ENCODE results near the gene SPRR2G. TPM values are rescaled to one million over a fixed set of nuclear protein-coding genes. Genes with fewer than 3 reads are reported as not detected.
"Not testable (repeated sequence)": the region's sequence is repeated elsewhere in the genome, so short reads cannot be mapped to it uniquely, and the experiment has no call there.

SPRR2G gene
- total RNA-seq, 4 donors from 2014 or later: not detected

- H3K4me3 ChIP-seq: no peak overlapping the region
Observed at GRCh38 chr1:153190373-153190772, 39.7 kb upstream of the SPRR2G start.

GRCh38 chr1:153188301-153188700 is 37.6 kb upstream of the SPRR2G start:
- H3K36me3 ChIP-seq; in situ Hi-C loops (cut with MboI; ENCODE audit: low pct_ligation_motif_present in 1 of 4, low pct_unique_long_range_greater_than_20kb in 1 of 4, low sequenced_read_pairs in 3 of 4); H3K9me3 ChIP-seq; H3K27me3 ChIP-seq; H3K4me1 ChIP-seq; H3K27ac ChIP-seq; DNase-seq; H3K4me3 ChIP-seq; intact Hi-C loops (cut with DNase I; ENCODE audit: low total_unique reads): not testable (repeated sequence)
- 73% methylated on average over 4 of the region's 4 CpGs; no CpG with 5 or more reads in 1 of the 2 donors for whole genome bisulfite sequencing, 2 donors (ENCODE audit: low coverage in 1 of 2)

More at GRCh38 chr1:153190373-153190772, 39.7 kb upstream of the SPRR2G start:
- TF ChIP-seq, protein P1, sequence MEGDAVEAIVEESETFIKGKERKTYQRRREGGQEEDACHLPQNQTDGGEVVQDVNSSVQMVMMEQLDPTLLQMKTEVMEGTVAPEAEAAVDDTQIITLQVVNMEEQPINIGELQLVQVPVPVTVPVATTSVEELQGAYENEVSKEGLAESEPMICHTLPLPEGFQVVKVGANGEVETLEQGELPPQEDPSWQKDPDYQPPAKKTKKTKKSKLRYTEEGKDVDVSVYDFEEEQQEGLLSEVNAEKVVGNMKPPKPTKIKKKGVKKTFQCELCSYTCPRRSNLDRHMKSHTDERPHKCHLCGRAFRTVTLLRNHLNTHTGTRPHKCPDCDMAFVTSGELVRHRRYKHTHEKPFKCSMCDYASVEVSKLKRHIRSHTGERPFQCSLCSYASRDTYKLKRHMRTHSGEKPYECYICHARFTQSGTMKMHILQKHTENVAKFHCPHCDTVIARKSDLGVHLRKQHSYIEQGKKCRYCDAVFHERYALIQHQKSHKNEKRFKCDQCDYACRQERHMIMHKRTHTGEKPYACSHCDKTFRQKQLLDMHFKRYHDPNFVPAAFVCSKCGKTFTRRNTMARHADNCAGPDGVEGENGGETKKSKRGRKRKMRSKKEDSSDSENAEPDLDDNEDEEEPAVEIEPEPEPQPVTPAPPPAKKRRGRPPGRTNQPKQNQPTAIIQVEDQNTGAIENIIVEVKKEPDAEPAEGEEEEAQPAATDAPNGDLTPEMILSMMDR (IDR thresholded peaks at IDR 0.05): no peak
- TF ChIP-seq EP300 (IDR thresholded peaks at IDR 0.05; ENCODE audit: low read depth) (no peak), POLR2A (IDR thresholded peaks at IDR 0.05) (no peak), POLR2AphosphoS5 (IDR thresholded peaks at IDR 0.05) (no peak)
- WGBS, 2 donors (ENCODE audit: low coverage in 1 of 2): 16 to 17% methylated on average over 2 to 3 of the region's 3 CpGs
- Histone ChIP-seq H3K27ac (no peak overlapping the region), H3K36me3 (no peaks in the 10 kb centered on the region), H3K9me3 (no peaks in the 10 kb centered on the region), H3K4me1 (no peaks in the 10 kb centered on the region), H3K27me3 (no peaks in the 10 kb centered on the region)
- no peak for DNase-seq
- intact Hi-C loops (cut with DNase I; ENCODE audit: low total_unique reads) (no loop called here), in situ Hi-C loops (cut with MboI; ENCODE audit: low pct_ligation_motif_present in 1 of 4, low pct_unique_long_range_greater_than_20kb in 1 of 4, low sequenced_read_pairs in 3 of 4) (no loop called here)

- in situ Hi-C loops (cut with MboI; ENCODE audit: low pct_ligation_motif_present in 1 of 4, low pct_unique_long_range_greater_than_20kb in 1 of 4, low sequenced_read_pairs in 3 of 4): no loop called here
- WGBS, 2 donors (ENCODE audit: low coverage in 1 of 2): 63 to 79% methylated on average over 4 of the region's 4 CpGs
- Histone ChIP-seq H3K4me3 (no peak overlapping the region), H3K27ac (no peak overlapping the region), H3K36me3 (no peaks in the 10 kb centered on the region), H3K27me3 (no peaks in the 10 kb centered on the region), H3K9me3 (no peaks in the 10 kb centered on the region), H3K4me1 (no peaks in the 10 kb centered on the region)
- no peak for DNase-seq
- intact Hi-C loops (cut with DNase I; ENCODE audit: low total_unique reads): no loop called here
- TF ChIP-seq, protein P1 (IDR thresholded peaks at IDR 0.05): no peak
- TF ChIP-seq EP300 (IDR thresholded peaks at IDR 0.05; ENCODE audit: low read depth) (no peak), POLR2AphosphoS5 (IDR thresholded peaks at IDR 0.05) (no peak), POLR2A (IDR thresholded peaks at IDR 0.05) (no peak)
Observed at GRCh38 chr1:153180556-153180955, 29.9 kb upstream of the SPRR2G start.

DNA sequence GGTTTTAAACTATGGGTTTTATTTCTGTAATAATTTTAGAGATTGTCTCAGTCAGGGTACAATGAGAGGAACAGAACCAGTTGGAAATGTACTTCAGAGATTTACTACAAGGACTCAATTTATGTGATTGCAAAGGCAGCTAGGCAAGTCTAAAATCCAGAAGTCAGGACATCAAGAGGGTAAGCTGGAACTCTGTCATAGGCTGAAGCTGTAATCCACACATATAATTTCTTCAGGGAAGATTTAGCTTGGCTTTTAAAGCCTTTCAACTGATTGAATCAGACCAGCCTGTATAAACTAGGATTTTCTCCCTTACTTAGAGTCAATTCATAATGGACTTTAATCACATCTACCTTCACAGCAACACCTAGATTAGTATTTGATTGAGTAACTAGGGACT is 28.2 kb upstream of the SPRR2G start:
- H3K4me1 ChIP-seq: no peaks in the 10 kb centered on the region
- no peaks in the 10 kb centered on the region for H3K9me3 ChIP-seq
- TF ChIP-seq POLR2A (IDR thresholded peaks at IDR 0.05) (no peak), EP300 (IDR thresholded peaks at IDR 0.05; ENCODE audit: low read depth) (no peak), POLR2AphosphoS5 (IDR thresholded peaks at IDR 0.05) (no peak)
- intact Hi-C loops (cut with DNase I; ENCODE audit: low total_unique reads) (no loop called here), in situ Hi-C loops (cut with MboI; ENCODE audit: low pct_ligation_motif_present in 1 of 4, low pct_unique_long_range_greater_than_20kb in 1 of 4, low sequenced_read_pairs in 3 of 4) (no loop called here)
- no peak overlapping the region for H3K4me3 ChIP-seq
- H3K36me3 ChIP-seq: no peaks in the 10 kb centered on the region
- no peak overlapping the region for H3K27ac ChIP-seq
- no peak for DNase-seq
- H3K27me3 ChIP-seq: no peaks in the 10 kb centered on the region

GRCh38 chr1:153174624-153175023 is 23.9 kb upstream of the SPRR2G start:
- intact Hi-C loops (cut with DNase I; ENCODE audit: low total_unique reads): no loop called here
- DNase-seq: no peak
- Histone ChIP-seq H3K27me3 (no peaks in the 10 kb centered on the region), H3K27ac (no peak overlapping the region), H3K9me3 (no peaks in the 10 kb centered on the region), H3K4me3 (no peak overlapping the region), H3K36me3 (no peaks in the 10 kb centered on the region), H3K4me1 (no peaks in the 10 kb centered on the region)
- TF ChIP-seq, protein P1 (IDR thresholded peaks at IDR 0.05): no peak
- TF ChIP-seq EP300 (IDR thresholded peaks at IDR 0.05; ENCODE audit: low read depth) (no peak), POLR2AphosphoS5 (IDR thresholded peaks at IDR 0.05) (no peak), POLR2A (IDR thresholded peaks at IDR 0.05) (no peak)
- in situ Hi-C loops (cut with MboI; ENCODE audit: low pct_ligation_motif_present in 1 of 4, low pct_unique_long_range_greater_than_20kb in 1 of 4, low sequenced_read_pairs in 3 of 4): no loop called here
